Stimulated activated CD8-positive, alpha-beta memory T cell treated with anti-CD3 and anti-CD28 coated beads, Interleukin-12 subunit alpha, Interleukin-12 subunit beta, amount 100 ng/mL, for 24 hours (primary cell): ENCODE measurements around the gene PRMT1.

Experiments
- DNase-seq: peaks from one replicate; pipeline ENCODE4 v3.0.0-alpha.2; 2020; ENCODE audit errors: extremely low read depth

The PRMT1 gene

DNA sequence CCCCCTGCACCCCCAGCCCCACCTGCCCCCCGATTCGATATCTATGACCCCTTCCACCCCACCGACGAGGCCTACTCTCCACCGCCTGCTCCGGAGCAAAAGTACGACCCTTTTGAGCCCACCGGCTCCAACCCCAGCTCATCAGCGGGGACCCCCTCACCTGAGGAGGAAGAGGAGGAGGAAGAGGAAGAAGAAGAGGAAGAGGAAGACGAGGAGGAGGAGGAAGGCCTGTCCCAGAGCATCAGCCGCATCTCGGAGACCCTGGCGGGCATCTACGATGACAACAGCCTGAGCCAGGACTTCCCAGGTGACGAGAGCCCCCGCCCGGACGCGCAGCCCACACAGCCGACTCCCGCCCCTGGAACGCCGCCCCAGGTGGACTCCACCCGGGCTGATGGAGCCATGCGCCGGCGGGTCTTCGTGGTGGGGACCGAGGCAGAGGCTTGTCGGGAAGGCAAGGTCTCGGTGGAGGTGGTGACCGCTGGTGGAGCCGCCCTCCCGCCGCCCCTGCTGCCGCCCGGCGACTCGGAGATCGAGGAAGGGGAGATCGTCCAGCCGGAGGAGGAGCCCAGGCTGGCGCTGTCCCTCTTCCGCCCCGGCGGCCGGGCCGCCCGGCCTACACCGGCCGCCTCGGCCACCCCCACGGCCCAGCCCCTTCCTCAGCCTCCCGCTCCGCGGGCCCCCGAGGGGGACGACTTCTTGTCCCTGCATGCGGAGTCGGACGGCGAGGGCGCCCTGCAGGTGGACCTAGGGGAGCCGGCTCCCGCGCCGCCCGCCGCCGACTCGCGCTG lies 25.8 kb upstream of the PRMT1 start:
- DNase-seq, result no peak

DNA sequence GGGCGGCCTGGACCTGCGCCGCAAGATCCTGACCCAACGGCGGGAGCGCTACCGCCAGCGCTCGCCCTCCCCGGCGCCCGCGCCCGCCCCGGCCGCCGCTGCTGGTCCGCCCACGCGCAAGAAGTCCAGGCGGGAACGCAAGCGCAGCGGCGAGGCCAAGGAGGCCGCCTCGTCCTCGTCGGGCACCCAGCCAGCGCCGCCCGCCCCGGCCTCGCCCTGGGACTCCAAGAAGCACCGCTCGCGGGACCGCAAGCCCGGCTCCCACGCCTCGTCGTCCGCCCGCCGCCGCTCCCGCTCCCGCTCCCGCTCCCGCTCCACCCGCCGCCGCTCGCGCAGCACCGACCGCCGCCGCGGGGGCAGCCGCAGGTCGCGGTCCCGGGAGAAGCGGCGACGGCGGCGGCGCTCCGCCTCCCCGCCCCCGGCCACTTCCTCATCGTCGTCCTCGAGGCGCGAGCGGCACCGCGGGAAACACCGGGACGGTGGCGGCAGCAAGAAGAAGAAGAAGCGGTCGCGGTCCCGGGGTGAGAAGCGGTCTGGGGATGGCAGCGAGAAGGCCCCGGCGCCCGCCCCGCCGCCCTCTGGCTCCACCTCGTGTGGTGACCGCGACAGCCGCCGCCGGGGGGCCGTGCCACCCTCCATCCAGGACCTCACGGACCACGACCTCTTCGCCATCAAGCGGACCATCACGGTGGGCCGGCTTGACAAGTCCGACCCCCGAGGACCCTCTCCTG lies 25.1 kb upstream of the PRMT1 start:
- no peak for DNase-seq

DNA sequence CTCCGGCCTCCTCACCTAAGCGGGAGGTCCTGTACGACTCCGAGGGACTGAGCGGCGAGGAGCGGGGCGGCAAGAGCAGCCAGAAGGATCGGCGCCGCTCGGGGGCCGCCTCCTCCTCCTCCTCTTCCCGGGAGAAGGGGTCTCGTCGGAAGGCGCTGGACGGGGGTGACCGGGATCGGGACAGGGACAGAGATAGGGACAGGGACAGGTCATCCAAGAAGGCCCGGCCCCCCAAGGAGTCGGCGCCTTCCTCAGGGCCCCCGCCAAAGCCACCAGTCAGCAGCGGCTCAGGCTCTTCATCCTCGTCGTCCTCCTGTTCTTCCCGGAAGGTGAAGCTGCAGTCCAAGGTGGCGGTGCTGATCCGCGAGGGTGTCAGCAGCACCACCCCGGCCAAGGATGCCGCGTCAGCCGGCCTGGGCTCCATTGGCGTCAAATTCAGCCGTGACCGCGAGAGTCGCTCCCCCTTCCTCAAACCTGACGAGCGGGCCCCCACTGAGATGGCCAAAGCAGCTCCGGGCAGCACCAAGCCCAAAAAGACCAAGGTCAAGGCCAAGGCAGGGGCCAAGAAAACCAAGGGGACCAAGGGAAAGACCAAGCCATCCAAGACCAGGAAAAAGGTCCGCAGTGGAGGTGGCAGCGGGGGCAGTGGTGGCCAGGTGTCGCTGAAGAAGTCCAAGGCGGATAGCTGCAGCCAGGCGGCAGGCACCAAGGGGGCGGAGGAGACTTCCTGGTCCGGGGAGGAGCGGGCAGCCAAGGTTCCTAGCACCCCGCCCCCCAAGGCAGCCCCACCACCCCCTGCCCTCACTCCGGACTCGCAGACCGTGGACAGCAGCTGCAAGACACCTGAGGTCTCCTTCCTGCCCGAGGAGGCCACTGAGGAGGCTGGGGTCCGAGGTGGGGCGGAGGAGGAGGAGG lies 24.3 kb upstream of the PRMT1 start:
- DNase-seq, result no peak

DNA sequence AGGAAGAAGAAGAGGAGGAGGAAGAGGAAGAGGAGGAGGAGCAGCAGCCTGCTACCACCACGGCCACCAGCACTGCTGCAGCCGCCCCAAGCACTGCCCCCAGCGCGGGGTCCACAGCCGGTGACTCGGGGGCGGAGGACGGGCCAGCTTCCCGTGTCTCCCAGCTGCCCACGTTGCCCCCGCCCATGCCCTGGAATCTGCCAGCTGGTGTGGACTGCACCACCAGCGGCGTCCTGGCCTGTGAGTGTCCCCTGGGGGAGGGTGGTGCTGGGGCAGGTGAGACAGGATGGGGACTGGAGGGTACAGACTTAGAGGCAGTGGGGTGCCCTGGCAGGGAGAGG lies 23.6 kb upstream of the PRMT1 start:
- DNase-seq, result no peak

DNA sequence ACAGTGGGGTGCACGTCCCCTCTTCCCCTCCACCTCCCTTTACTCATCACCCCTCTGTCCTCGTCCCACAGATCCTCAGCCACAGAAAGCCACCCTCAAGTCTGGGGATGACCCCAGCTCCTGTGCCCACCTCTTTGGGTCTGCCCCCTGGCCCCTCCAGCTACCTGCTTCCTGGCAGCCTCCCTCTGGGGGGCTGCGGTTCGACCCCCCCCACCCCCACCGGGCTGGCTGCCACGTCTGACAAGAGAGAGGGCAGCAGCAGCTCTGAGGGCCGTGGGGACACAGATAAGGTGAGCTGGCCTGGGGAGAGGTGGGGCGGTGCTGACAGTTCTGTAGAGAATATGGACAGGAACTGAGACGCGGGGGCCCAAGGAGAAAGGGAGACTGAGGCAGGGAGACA lies 22.5 kb upstream of the PRMT1 start:
- no peak for DNase-seq

DNA sequence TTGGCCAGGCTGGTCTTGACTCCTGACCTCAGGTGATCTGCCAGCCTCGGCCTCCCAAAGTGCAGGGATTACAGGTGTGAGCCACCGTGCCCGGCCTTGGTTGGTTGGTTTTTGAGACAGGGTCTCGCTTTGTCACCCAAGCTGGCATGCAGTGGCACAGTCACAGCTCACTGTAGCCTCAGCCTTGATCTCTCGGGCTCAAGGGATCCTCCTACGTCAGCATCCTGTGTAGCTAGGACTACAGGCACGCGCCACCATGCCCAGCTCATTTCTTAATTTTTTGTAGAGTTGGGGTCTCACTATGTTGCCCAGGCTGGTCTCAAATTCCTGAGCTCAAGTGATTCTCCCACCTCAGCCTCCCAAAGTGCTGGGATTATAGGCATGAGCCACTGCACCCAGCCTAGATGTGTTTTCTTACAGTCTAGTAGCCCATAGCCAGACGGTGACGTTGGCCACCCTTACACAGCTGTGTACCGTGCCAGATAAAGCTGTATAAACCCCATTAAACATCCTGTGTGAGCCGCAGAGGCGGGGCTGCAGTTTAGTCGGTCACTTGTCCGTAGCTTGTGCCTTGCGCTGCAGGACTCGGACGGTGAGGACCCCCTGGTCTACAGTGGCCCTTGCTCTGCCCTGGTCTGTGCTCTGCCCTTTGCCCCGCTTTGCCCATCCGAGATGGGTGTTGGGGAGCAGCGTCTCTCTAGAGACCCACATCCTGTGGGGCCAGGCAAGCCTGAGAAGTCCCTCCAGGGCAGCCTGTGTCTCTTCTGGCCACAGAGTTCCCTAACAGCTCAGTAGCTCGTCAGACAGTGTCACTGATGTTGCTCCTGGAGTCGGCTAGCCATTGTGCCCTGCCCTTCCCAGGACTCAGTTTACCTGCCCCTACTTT lies 21.3 kb upstream of the PRMT1 start:
- DNase-seq, result no peak

DNA sequence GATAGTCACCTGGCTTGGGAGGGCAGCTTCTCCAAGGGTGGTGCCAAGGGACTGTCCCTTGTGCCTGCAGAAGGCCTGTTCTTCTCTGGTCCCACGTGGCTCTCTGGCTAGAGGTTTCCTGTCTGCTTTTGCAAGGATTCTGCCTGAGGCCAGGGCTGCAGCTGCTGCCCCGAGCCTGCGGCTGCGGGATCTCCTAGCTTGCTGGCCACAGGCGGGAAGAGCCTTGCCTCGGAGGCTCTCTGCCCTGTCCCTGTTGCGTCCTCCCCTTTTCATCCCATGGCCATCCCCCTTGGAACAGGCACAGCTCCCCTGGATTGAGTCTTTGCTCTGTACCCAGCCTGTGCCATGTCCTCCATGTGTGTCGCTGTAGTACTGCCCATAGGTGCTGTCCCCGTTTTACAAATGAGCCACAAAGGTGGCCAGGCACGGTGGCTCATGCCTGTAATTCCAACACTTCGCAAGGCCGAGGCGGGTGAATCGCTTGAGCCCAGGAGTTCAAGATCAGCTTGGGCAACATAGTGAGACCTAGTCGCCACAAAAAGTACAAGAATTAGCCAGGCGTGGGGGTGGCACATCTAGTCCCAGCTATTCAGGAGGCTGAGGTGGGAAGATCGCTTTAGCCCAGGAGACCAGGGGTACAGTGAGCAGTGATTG lies 20.5 kb upstream of the PRMT1 start:
- DNase-seq, result no peak

DNA sequence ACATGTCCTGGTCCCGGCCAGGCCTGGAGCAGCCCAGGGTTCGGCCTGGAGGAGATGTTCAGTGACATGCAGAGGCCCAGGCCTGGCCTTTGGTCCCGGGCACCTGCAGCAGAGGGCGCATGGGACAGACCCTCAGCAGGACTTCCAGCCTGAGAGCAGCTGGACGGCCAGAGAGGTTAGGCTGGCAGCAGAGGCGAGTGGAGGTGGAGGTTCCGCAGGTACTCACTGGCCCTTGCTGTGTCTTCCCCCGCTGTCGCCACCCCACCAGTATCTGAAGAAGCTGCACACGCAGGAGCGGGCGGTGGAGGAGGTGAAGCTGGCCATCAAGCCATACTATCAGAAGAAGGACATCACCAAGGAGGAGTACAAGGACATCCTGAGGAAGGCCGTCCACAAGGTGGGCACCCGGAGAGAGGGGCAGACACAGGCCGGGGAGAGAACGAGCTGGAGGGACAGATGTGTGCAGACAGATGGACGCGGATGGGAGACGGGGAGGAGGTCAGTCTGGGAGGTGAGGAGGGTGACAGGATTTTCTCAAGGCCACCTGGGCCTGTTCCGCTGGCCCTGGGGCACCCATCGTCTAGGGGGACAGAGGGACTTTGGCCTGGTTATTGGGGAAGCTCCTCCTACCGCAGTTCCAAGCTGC lies 19.5 kb upstream of the PRMT1 start:
- DNase-seq, result no peak

DNA sequence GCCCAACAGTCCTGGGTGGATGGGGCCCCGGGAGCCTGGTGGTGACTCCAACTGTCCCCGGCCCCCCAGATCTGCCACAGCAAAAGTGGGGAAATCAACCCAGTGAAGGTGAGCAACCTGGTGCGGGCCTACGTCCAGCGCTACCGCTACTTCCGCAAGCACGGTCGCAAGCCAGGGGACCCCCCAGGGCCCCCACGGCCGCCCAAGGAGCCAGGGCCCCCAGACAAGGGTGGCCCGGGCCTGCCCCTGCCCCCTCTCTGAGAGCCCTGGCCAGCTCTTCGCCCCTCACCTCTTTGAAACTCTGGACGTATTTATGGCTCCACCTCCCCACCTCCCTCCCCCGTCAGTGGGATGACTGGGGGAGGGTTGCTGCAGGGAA lies 18.9 kb upstream of the PRMT1 start:
- DNase-seq, result no peak

DNA sequence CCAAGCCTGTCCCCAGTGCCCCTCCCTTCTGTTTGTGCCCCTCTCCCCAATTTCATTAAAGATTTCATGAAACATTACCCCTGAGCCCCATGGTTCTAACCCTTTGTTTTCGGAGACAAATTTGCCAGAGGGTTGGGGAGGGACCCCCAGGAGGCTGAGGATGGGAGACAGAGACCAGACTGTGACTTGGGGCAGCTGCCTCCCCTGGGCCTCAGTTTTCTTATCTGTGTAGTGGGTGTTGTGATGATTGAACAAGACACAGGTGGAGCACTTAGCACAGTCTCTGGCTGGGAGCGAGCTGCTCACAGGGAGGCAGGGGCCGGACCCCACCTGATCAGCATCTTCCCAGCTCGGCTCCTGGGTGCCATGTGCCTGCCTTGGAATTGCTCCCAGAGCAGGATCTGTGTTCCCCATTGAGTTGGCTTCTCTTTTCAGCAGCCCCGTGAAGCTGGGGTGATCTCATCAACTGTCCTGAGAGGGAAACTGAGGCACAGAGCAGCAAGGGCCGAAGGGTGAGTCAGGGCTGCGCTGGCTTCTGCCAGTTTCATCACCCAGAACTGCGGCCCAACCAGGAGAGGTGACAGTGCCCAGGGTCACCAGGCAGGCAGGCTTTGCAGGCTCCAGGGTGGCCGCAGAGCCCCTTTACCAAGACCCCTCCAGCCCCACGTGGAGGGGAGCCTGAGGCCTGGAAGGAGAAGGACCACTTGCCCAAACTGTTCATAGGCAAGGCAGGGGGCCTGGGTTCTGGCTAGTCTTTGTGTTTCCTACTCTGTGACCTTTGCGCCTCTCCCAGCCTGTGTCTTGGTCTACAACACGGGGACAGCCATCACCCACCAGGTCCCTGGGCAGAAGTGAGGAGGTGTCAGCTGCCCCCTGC lies 18.3 kb upstream of the PRMT1 start:
- DNase-seq, result no peak

DNA sequence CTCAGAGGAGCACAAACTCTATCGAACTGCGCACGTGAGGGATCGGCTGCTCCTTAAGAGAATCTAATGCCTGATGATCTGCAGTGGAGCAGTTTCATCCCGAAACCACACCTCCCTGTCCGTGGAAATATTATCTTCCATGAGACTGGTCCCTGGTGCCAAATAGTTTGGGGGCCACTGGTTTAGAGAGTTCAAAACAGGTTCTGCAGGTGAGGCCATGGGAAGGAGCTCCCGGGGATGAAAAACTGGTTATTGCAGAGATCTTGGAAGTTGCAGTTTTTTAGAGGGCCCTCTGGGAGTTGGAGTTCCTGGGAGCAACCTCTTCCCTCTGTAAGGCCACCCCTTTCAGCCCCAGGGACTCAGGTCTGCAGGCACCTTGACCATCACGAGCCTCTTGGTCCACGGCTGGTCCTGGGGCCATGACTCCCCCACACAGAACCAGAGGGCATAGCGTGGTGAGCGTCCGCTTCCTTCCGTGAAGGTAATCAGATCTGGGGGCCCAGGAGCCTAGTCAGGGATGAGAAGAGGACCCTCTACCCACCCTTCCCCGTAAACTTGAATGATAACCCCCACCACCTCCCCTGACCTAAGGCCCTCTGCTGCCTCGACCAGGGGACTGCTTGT lies 16.6 kb upstream of the PRMT1 start:
- no peak for DNase-seq

DNA sequence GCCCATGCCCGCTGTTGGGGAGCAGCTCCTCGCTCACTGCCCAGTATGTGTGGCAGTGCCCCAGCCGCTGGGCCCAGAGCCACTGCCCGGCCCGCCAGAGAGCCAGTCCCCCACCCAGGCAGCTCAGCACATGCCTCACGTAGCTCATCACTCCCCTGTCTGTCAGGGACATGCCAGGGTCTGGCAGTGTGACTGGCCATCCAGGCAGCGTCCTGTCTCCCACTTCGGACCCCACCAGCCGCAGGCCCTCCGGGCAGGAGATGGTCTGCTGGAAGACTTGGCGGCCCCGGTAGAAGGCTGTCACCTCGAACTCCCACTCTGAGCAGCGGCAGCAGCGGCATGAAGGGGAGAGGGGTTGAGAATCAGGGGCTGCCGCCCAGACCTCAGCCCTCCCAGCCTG lies 15.1 kb upstream of the PRMT1 start:
- no peak for DNase-seq

DNA sequence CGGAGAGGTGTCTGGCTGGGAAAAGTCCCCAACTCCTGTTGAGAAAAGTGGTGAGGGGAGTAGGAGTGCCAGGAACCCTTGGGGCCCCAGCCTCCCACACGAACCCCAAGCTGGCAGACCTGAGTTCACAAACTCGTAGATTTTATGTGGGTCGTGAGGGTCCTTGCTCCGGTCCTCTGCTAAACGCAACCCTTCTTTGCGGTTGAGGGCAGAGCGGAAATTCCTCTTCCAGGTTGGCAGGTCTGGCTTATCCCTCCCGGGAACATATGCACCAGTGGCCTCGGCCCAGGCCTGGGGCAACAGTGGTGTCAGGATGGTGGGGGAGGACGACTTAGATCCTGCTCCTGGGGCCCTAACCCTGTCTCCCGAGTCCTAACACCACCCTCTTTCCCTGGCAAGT lies 13.8 kb upstream of the PRMT1 start:
- no peak for DNase-seq

DNA sequence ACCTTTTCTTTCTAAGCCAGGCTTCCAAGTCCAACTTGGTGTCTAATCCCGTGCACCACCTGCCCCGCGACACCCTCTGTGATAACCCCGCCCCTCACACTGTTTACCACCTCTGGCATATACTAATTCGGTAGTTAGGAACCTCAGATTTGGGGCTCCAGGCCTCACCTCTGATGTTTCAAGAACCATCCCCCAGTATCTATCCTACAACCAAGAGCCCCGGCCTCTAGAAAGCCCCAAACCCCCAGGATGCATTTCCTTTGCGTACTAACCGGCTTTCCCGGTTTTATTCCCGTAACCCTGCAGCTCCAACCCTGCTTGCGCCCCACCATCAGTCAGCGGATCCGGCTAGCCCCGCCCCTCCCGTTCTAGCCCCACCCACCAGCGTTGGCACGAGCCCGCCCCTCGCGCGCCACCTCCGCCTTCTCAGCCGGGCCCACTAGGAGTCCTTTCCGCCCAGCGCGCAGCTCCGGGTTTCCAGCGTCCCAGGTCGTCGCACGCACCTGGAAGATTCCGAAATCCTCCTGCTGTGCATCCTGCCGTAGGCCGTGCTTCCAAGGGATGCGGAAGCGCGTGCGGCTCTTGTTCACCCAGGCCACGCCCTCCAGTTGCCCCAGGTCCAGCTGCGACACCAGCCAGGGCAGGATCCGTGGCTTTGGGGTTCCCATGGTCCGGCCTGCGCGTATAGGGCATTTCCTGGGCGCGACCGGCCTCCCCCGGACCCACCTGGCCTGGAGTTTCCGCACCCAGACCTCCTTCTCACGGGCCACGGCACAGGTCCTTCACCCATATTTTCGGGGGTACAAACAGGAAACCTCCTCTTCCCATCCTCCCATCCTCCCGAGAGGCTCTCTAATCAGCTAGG lies 12.7 kb upstream of the PRMT1 start:
- peak; percentile 85 for DNase-seq

DNA sequence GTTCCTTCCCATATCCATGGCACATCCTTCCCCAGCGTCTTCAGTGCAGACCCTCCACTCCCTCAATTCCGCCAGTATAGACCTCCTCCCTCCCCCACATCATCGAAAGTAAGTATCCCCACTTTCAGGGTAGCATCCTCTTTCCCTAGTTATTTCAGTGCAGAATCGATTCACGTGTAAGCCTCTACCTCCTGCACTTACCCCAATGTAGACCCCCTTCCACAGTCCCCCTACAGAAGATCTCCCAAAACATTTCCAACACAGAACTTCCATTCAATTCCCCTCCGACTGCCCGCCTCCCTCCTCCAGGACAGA lies 12.1 kb upstream of the PRMT1 start:
- DNase-seq, result no peak

DNA sequence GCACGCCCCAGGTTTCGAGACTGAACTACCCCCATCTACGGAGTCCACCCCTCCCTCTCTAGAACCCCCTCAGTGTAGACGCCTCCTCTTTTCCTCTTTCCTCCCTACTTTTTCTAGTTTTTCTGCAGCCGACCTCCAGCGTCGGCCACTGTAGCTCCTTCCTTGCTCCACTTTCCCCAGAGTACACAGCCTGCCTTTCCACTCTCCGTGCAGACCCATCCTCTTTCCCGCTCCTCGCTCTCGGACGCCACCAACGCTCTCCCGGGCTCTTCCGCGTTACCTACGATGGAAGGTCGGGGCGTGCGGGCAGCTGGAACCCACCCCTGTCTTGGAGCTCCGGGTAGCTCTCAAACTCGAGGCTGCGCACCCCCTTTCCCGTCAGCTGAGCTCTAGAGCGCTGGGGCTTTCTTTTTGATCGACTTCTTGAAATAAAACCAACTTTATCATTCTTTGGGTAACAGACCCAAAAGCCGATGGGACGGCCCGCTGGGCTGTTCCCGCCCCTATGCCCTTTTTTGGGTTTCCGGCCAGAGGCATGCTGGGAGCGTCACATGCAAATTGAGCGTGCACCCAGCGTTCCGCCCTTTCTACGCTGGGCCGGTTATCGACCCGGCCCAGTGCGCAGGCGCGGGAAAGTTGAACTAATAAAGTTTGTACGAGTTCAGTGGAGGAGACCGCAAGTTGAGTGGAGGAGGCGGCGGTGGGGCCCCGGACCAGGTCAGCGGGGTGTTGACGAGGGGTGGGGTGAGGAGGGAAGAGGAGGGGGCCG lies 11.5 kb upstream of the PRMT1 start, which contains the start of the genes BCL2L12 and IRF3:
BCL2L12 (plus strand) TSS at position 583 of the 769 bp plus-strand sequence. CDS start 760 bp downstream, outside the sequence.
IRF3 (minus strand) TSS at position 507 of the 769 bp plus-strand sequence. CDS start 1,019 bp downstream, outside the sequence.
- DNase-seq, result peak; percentile 99

DNA sequence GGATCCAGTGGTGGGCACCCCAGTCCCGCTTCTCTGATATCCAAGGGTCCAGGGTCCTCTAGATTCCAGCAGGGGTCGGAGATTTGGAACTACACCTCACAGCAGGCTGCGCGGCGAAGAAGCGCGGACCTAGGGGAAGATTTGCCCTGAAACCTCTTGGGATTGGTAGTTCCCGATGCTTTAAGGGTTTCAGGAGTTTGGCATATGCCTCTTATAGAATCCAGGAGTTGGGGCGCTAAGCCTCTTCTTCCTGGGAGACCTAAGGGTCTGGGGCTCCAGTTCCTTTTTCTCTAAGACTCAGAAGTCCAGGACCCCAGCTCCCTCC lies 11.0 kb upstream of the PRMT1 start:
- no peak for DNase-seq
